Right renal pelvis (tissue), 4 donors: ENCODE results near the gene FAM219A. TPM values are rescaled to one million over a fixed set of nuclear protein-coding genes. Genes with fewer than 3 reads are reported as not detected.
A peak's percentile ranks its signal among the peaks of the same experiment; 100 is the strongest.
"Not testable (repeated sequence)": the region's sequence is repeated elsewhere in the genome, so short reads cannot be mapped to it uniquely, and the experiment has no call there.

Experiments
- DNase-seq, 4 donors: peaks; one replicate each; pipeline ENCODE4 v3.0.0-alpha.2; 2013; ENCODE audit warnings: low read depth in 4 of 4, low spot score in 3 of 4, missing footprints in 1 of 4
- polyA plus RNA-seq, 4 donors: library from polyadenylated mRNA; unstranded; fragments of 120-200 nt; gene quantifications; one replicate each; pipeline ENCODE4 v1.2.1, GENCODE V29; 2013; ENCODE audit not compliant: insufficient read length in 4 of 4

Gene FAM219A
- polyA plus RNA-seq, 4 donors = 13.7 to 15.4 (median 14.1) TPM

DNA sequence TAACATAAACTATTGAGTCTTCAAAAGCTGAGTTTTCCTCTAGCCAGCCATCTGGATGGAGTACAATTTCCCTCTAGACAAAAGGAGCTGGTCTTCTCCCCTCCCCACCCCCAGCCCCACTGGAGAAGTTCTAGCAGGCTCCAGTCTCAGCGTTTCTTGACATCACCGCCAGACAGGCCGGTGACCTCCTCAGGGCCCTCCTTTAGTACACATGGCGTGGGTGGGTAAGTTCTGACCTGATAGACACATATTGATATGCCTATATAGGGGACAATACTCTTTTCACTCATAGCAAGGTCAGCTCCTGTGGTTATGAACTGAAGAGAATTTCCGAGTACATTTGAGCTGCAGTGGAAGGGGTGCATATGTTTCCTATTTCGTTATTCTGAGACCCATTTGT lies 27.5 kb upstream of the FAM219A start:
- DNase-seq = no peak

DNA sequence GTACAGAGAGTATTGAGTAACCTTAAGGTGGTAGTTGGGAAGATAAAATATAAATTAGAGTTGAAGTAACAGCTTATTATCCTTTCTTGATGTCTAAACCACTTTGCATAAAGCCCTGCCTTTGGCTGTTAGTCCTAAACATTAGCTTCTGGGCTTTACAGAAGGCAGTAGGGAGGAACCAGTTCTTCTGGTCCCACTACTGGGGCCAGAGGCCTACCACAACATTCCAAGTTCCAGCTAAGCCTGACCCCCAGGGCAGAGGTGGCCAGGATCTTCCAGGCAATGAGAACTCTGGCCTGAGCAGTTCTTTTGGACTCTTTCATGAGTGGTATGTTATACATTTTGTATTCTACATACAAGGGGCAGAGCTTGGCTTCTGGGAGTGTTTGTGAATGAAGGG lies 26.3 kb upstream of the FAM219A start:
- DNase-seq = no peak

GRCh38 chr9:34482746-34483145 lies 24.4 kb upstream of the FAM219A start:
- DNase-seq = not testable (repeated sequence)

DNA sequence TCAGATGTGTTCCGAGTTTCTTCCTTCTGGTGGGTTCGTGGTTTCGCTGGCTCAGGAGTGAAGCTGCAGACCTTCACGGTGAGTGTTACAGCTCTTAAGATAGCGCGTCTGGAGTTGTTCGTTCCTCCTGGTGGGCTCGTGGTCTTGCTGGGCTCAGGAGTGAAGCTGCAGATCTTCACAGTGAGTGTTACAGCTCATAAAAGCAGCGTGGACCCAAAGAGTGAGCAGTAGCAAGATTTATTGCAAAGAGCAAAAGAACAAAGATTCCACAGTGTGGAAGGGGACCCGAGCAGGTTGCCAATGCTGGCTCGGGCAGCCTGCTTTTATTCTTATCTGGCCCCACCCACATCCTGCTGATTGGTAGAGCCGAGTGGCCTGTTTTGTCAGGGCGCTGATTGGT lies 23.2 kb upstream of the FAM219A start:
- DNase-seq = not testable (repeated sequence)

DNA sequence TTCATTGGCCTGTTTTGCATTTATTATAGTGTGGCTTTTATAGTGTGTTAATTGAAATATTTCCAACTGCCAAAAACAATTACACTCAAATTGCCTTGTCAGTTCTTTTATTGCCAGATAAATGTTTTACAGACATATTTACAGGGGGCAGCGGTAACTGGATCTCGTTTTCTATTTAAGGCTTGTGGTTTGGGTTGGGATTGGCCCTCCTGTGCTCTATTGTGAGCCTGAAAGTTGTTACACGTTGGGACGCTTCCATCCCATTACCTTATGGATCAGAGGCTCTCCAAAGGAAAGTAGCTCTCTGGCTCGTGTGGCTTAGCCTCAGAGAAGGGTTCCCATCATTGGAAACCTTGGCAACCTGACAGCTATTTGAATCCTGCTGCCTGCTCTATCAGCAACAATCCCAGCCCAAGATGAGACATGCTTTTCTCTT lies 21.1 kb upstream of the FAM219A start:
- no peak for DNase-seq

- no peak for DNase-seq
These were observed 19.2 kb upstream of the FAM219A start for GRCh38 chr9:34477541-34477940.

GRCh38 chr9:34475097-34475496 lies 16.7 kb upstream of the FAM219A start:
- no peak for DNase-seq

- DNase-seq = no peak
These were observed 7.1 kb upstream of the FAM219A start for GRCh38 chr9:34465468-34465867.

GRCh38 chr9:34464571-34464970 lies 6.2 kb upstream of the FAM219A start:
- no peak for DNase-seq

- no peak for DNase-seq
These were observed 5.5 kb upstream of the FAM219A start for GRCh38 chr9:34463901-34464232.

DNA sequence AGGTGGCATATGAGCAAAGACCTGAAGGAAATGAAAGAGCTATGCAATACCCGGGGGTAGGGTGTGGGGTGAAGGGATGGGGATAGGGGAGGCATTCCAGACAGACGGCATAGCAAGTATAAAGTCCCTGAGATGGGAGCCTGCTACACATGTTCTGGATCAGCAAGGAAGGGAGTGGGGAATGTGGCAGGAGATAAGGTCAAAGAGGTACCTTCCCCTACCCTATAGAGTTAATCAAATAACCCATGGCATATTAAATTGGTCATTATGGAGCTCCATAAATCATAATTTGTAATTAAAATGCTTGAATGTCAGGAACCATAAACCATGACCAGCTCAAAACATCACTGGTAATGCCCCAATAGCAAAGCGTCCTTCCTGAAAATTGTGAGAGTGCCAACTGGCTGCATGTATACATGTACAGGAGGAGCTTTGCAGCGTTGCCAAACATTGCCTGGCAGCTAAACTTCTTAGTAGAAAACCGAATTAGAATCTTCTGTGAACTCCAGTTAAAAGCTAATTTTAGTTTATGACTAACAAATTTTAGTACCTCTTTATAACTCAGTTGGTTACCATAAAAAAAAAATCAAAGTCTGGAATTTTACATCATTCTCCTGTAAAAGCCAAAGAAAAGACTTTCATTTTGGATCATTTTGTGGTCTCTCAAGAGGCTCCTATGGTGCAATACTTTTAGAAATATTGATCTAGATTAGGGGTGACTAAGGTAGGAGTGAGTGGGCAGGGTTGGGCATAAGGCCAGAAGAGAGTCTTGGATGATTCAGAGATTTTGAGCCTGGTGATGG lies 4.9 kb upstream of the FAM219A start:
- DNase-seq = no peak

GRCh38 chr9:34459941-34460340 lies 1.6 kb upstream of the FAM219A start:
- DNase-seq = no peak

DNA sequence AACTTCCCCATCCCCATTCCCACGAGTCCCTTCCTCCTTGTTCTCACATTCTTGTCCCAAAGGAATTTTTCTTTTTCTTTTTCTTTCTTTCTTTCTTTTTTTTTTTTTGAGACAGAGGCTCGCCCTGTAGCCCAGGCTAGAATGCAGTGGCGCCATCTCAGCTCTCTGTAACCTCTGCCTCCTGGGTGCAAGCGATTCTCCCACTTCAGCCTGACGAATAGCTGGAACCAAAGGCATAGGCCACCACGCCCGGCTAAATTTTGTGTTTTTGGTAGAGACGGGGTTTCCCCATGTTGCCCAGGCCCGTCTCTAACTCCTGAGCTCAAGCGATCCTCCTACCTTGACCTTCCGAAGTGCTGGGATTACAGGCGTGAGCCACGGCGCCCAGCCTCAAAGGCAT lies 986 bp upstream of the FAM219A start:
- DNase-seq = no peak

DNA sequence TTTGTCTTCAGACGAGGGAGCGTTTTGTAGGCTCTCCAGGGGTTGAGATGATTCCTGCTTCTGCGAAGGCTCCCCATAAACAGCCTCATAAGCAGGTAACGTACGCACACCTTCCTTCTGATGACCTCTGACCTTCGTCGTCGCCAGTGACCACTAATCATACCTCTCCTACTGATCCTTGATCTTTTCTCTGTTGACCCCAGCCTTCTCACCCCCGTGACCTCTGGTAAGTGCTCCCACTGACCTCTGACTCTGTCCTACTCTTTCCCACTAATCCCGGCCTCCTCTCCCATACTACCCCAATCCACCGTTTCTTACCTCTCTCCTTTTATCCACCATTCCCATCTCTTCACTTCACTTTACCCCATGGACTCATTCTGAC lies 580 bp upstream of the FAM219A start:
- no peak for DNase-seq

- peak in 3 of 4 donors; percentile 34 to 47 (median 43) for DNase-seq
These were observed 931 bp downstream of the FAM219A start for GRCh38 chr9:34457266-34458012.

- no peak for DNase-seq
These were observed 1.6 kb downstream of the FAM219A start for GRCh38 chr9:34456746-34457145.

GRCh38 chr9:34456151-34456550 lies 2.2 kb downstream of the FAM219A start:
- DNase-seq = no peak

- DNase-seq = no peak
These were observed 3.8 kb downstream of the FAM219A start for GRCh38 chr9:34454571-34455065.

DNA sequence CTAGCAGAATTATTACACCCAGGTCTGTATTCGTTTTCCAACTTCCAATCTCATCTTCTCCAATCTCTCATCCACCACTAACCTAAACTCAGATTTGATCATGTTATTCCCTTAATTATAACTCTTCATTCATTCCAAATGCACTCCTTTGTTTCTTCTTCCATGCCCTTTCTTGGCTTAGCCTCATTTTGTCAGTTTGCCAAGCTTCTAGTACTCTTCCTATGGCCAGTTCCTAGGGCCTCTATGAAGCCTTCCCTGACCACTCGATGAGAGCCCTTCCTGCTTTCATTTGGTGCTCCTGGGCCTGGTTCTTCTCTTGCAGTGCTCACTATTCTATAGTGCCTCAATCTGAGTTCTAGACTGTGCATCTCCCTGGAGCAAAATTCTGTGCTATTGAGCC lies 5.8 kb downstream of the FAM219A start:
- no peak for DNase-seq

- no peak for DNase-seq
These were observed 6.8 kb downstream of the FAM219A start for GRCh38 chr9:34451545-34451944.

GRCh38 chr9:34451135-34451534 lies 7.2 kb downstream of the FAM219A start:
- DNase-seq = no peak

DNA sequence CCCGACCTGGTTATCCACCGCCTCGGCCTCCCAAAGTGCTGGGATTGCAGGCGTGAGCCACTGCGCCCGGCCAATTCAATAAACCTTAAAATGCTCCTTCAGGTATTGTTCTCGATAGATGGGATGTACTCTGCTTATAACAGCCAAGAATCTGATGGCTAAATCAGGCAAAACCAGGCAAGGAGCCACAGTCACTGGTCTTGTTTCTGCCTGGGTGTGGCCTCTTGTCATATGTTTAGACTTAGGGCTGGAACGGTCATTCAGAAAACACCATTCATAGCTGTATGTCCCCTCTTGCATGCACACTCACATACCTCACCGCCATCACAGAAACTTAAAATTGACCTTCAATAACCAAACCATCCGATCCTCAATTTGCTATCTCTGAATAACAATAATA lies 7.7 kb downstream of the FAM219A start:
- DNase-seq = no peak
